Astrocyte (in vitro differentiated cells and primary cell): ENCODE measurements around the gene EYS.

Source experiments
- EZH2 ChIP-seq: IDR thresholded peaks from 2 replicates; pipeline ENCODE4 v1.6.1; 2012; ENCODE audit warnings: mild to moderate bottlenecking, low read length, inconsistent platforms; ENCODE audit not compliant: insufficient read depth
- TF ChIP-seq, protein P1 (sequence below): IDR thresholded peaks from 2 replicates; pipeline ENCODE4 v1.5.1; 2011; ENCODE audit warnings: low read depth, mild to moderate bottlenecking, inconsistent platforms, low read length, moderate library complexity; ENCODE audit not compliant: insufficient read depth

DNA sequence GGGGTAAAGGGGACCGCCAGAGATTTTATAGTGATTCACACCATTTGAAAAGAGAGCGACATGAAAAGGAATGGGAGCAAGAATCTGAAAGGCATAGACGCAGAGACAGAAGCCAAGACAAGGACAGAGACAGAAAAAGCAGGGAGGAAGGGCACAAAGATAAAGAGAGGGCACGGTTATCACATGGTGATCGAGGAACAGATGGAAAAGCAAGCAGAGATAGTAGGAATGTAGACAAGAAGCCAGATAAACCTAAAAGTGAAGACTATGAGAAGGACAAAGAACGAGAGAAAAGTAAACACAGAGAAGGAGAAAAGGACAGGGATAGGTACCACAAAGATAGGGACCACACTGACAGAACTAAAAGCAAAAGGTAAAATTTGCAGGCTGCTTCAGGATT is 1993.7 kb downstream of the EYS start:
- TF ChIP-seq, protein P1, sequence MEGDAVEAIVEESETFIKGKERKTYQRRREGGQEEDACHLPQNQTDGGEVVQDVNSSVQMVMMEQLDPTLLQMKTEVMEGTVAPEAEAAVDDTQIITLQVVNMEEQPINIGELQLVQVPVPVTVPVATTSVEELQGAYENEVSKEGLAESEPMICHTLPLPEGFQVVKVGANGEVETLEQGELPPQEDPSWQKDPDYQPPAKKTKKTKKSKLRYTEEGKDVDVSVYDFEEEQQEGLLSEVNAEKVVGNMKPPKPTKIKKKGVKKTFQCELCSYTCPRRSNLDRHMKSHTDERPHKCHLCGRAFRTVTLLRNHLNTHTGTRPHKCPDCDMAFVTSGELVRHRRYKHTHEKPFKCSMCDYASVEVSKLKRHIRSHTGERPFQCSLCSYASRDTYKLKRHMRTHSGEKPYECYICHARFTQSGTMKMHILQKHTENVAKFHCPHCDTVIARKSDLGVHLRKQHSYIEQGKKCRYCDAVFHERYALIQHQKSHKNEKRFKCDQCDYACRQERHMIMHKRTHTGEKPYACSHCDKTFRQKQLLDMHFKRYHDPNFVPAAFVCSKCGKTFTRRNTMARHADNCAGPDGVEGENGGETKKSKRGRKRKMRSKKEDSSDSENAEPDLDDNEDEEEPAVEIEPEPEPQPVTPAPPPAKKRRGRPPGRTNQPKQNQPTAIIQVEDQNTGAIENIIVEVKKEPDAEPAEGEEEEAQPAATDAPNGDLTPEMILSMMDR: no peak
- TF ChIP-seq EZH2: no peak
